HCT116 (cell line): ENCODE data around the gene FAM83E. TPM values are rescaled to one million over a fixed set of nuclear protein-coding genes. Genes with fewer than 3 reads are reported as not detected.
A peak's percentile ranks its signal among the peaks of the same experiment; 100 is the strongest.

Source experiments
- ATAC-seq: fragments of 200-7000 bp; cut with Tn5 transposase; 2 replicates; pipeline ENCODE4 v1.9.1; 2020; ENCODE audit warnings: mild to moderate bottlenecking, moderate library complexity
- BruUV-seq: library from RNA; stranded (reverse); fragments of 400-500 nt; replicated peaks from 2 replicates; lab custom pipeline; 2021; lab: Mats Ljungman, UMichigan
- CTCF ChIA-PET: fragments of 300-600 bp; sonication (Branson Sonifier 250); formaldehyde crosslinking; loops from one replicate; lab custom pipeline; 2021; ENCODE audit warnings: antibody characterized with exemption; lab: Charles Lee
- POLR2A ChIA-PET: fragments of 300-600, 350-600 bp; sonication (Branson Sonifier 250); formaldehyde crosslinking; loops from one replicate; lab custom pipeline; 2021; ENCODE audit warnings: antibody characterized with exemption; lab: Charles Lee
- RAD21 ChIA-PET, 2 experiments: fragments of 300-600 bp; sonication (Branson Sonifier 250); formaldehyde crosslinking; loops; one replicate each; lab custom pipeline; 2023; ENCODE audit warnings: low total read pairs in 2 of 2; ENCODE audit not compliant: uncharacterized antibody in 2 of 2, unreplicated experiment in 2 of 2, low non-redundant PET in 1 of 2; lab: Charles Lee
- DNase-seq: peaks from one replicate; pipeline ENCODE4 v3.0.0-alpha.2; 2010; ENCODE audit warnings: low read depth, low spot score
- H2AFZ ChIP-seq: fragments of 200-600 bp; shearing (Covaris generic), sonication (generic); 2 replicates; pipeline ENCODE4 v1.6.1; 2017; ENCODE audit warnings: low read depth, mixed run types, mixed read lengths, antibody characterized with exemption, low read length; ENCODE audit not compliant: poor library complexity, severe bottlenecking
- H3K27ac ChIP-seq: 2 replicates; pipeline ENCODE4 v1.5.1; 2012; ENCODE audit warnings: low read depth, low read length
- H3K27me3 ChIP-seq: fragments of 200-600 bp; sonication (generic); 2 replicates; pipeline ENCODE4 v1.6.1; 2016; ENCODE audit warnings: mixed run types, low read length, mixed read lengths; ENCODE audit not compliant: insufficient read depth
- H3K36me3 ChIP-seq, 2 experiments: fragments of 200-500 bp in 1 of 2; fragments of 200-600 bp in 1 of 2; sonication (Bioruptor generic) in 1 of 2; sonication (generic) in 1 of 2; 2 replicates each; pipeline versions ENCODE4 v1.5.1 to v1.6.1; 2014 to 2016; ENCODE audit warnings: low read length in 2 of 2, inconsistent platforms in 1 of 2, mixed read lengths in 1 of 2, mixed run types in 1 of 2; ENCODE audit not compliant: insufficient read depth in 2 of 2, control insufficient read depth in 1 of 2
- H3K4me1 ChIP-seq, 2 experiments: fragments of 200-600 bp in 1 of 2; sonication (generic) in 1 of 2; 2 replicates each; pipeline versions ENCODE4 v1.5.1 to v1.6.1; 2012 to 2017; ENCODE audit warnings: low read length in 2 of 2, inconsistent platforms in 1 of 2, mild to moderate bottlenecking in 1 of 2, mixed read lengths in 1 of 2, mixed run types in 1 of 2, moderate library complexity in 1 of 2; ENCODE audit not compliant: insufficient read depth in 2 of 2, control insufficient read depth in 1 of 2
- H3K4me2 ChIP-seq: fragments of 200-600 bp; sonication (generic); 2 replicates; pipeline ENCODE4 v1.6.1; 2017; ENCODE audit warnings: mixed run types, low read length, mixed read lengths
- H3K4me3 ChIP-seq, 2 experiments: fragments of 200-600 bp in 1 of 2; sonication (generic) in 1 of 2; replicated peaks in 1 of 2; 2 replicates each; pipeline ENCODE4 v1.5.1; 2011 to 2016; ENCODE audit warnings: low read length in 2 of 2, control low read depth in 1 of 2, low read depth in 1 of 2, mild to moderate bottlenecking in 1 of 2, mixed read lengths in 1 of 2, mixed run types in 1 of 2
- H3K79me2 ChIP-seq: fragments of 200-600 bp; sonication (generic); 2 replicates; pipeline ENCODE4 v1.6.1; 2017; ENCODE audit warnings: mild to moderate bottlenecking, mixed run types, low read length, moderate library complexity, mixed read lengths; ENCODE audit not compliant: insufficient read depth
- H3K9ac ChIP-seq: fragments of 200-600 bp; sonication (generic); 2 replicates; pipeline ENCODE4 v1.6.1; 2016; ENCODE audit warnings: low read length, mixed read lengths
- H3K9me2 ChIP-seq: fragments of 200-600 bp; sonication (generic), shearing (Covaris generic); 2 replicates; pipeline ENCODE4 v1.6.1; 2017; ENCODE audit warnings: mixed run types, mild to moderate bottlenecking, moderate library complexity; ENCODE audit not compliant: insufficient read depth
- H3K9me3 ChIP-seq, 2 experiments: fragments of 200-500 bp in 1 of 2; fragments of 200-600 bp in 1 of 2; sonication (Bioruptor generic) in 1 of 2; sonication (generic) in 1 of 2; 2 replicates each; pipeline ENCODE4 v1.6.1; 2014 to 2017; ENCODE audit warnings: low read length in 2 of 2, mixed read lengths in 2 of 2, inconsistent platforms in 1 of 2, low read depth in 1 of 2, mild to moderate bottlenecking in 1 of 2, mixed run types in 1 of 2, moderate library complexity in 1 of 2; ENCODE audit not compliant: control insufficient read depth in 1 of 2, insufficient read depth in 1 of 2
- H4K20me1 ChIP-seq: fragments of 200-600 bp; sonication (generic), shearing (Covaris generic); 2 replicates; pipeline ENCODE4 v1.6.1; 2017; ENCODE audit warnings: mixed run types, mild to moderate bottlenecking, moderate library complexity; ENCODE audit not compliant: insufficient read depth
- CBX3 ChIP-seq: IDR thresholded peaks from 2 replicates; pipeline ENCODE4 v1.6.1; 2012; ENCODE audit warnings: low read depth
- EZH2phosphoT487 ChIP-seq: fragments of 200-600 bp; IDR thresholded peaks from 2 replicates; pipeline ENCODE4 v1.6.1; 2018; ENCODE audit warnings: antibody characterized with exemption, borderline replicate concordance
- JUND ChIP-seq: IDR thresholded peaks from 2 replicates; pipeline ENCODE4 v1.6.1; 2012
- POLR2A ChIP-seq: IDR thresholded peaks from 2 replicates; pipeline ENCODE4 v1.7.0; 2011; ENCODE audit warnings: borderline replicate concordance; ENCODE audit not compliant: insufficient read depth, insufficient read length; ENCODE audit errors: extremely low read depth
- SP1 ChIP-seq: IDR thresholded peaks from 2 replicates; pipeline ENCODE4 v1.6.1; 2012; ENCODE audit warnings: low read depth
- SRF ChIP-seq: IDR thresholded peaks from 2 replicates; pipeline ENCODE4 v1.6.1; 2012; ENCODE audit warnings: low read depth
- YY1 ChIP-seq: IDR thresholded peaks from 2 replicates; pipeline ENCODE4 v1.6.1; 2011; ENCODE audit warnings: low read length, low read depth, moderate library complexity, mild to moderate bottlenecking; ENCODE audit not compliant: insufficient replicate concordance; ENCODE audit errors: extremely low read depth
- intact Hi-C: fragments of 100-400 bp; cut with micrococcal nuclease; formaldehyde crosslinking; loops from 2 replicates; pipeline ENCODE4 v1.10.0; 2022
- total RNA-seq: library from RNA; stranded (reverse); gene quantifications from one replicate; pipeline ENCODE4 v1.2.1, GENCODE V29; 2021; ENCODE audit not compliant: unreplicated experiment
- TF ChIP-seq, protein P1 (sequence below): IDR thresholded peaks from 2 replicates; pipeline ENCODE4 v1.6.1; 2011; ENCODE audit warnings: mild to moderate bottlenecking, low read length, moderate library complexity; ENCODE audit not compliant: insufficient replicate concordance; ENCODE audit errors: extremely low read depth

The FAM83E gene
- total RNA-seq, 1 experiment from 2014 or later = 6.8 TPM

DNA sequence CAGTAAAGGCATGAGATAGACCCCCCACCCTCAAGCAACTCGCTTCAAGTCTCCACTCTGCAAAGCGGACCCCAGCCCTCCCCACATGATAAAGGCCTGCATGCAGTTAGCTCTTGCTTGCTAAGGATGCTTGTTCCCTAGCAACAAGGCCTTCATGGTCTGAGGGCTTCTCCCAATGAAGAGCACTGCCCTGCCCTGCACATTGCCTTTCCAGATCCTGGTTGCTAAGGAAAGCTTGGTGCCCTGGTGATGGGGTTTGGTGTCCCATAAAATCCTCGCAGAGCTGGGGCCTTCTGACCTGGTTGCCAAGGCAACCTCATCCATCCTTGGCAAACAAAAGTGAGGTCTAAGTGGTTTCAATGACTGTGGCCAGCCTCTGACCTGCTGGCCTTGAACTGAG lies 16.3 kb upstream of the FAM83E start:
- Histone ChIP-seq H3K9ac (no peak overlapping the region), H3K9me2 (no peaks in the 10 kb centered on the region), H3K4me3 (no peak overlapping the region), H3K36me3 (peaks cover 2 to 13% of the 10 kb centered on the region in 2 experiments; a peak in 1 of 4 replicates), H3K4me2 (peak overlapping the region; percentile 63; the same call in 1 of the 2 replicates), H3K27ac (no peak overlapping the region; the same call in 1 of the 2 replicates), H3K79me2 (peaks cover 18% of the 10 kb centered on the region), H3K4me1 (peaks cover 47 to 70% of the 10 kb centered on the region in 2 experiments), H2AFZ (no peak overlapping the region), H3K9me3 (no peaks in the 10 kb centered on the region), H4K20me1 (no peaks in the 10 kb centered on the region), H3K27me3 (no peaks in the 10 kb centered on the region)
- RAD21 ChIA-PET = no interaction called here
- BruUV-seq = no TSS peak
- no peak for DNase-seq
- no peak for TF ChIP-seq JUND
- no peak for ATAC-seq
- intact Hi-C loops = no loop called here
- POLR2A ChIA-PET = interaction anchor here (1.4 to 2.0 kb wide), 2 partner anchors 14 to 22 kb away, joined by 4 to 7 read pairs; no protein-coding TSS in a partner anchor
- CTCF ChIA-PET = no interaction called here

DNA sequence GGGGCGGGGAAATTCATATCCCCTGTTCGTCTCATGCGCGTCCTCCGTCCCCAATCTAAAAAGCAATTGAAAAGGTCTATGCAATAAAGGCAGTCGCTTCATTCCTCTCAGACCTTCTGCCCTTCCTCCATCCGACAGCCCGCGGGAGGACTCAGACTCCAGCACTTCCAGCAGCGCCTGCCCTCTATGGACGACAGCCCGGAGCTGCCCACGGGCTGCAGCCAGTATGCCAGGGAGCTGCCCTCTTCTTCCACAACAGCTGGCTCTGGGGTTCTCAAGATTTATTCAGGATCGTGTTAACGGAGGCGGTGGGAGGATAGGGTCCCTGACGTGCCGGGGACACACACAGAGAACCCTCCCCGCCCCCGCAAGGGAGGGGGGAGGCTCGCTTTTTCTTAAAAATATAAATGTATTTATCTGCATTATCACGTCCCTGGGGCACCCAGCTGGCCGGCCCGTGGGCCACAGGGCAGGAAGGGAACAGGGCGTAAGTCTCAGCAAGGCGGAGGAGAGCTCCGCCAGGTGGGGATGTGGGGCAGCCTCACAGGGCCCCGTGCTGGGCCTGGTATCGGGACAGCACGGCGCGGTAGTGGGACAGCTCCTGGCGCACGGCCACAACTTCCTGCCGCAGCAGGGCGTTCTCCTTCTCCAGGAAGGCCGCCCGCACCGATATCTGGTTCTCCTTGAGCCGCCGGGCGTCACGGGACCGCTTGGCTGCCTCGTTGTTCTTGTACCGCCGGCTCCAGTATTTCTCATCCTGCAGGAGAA lies 15.6 kb upstream of the FAM83E start:
- Histone ChIP-seq H3K27ac (peak overlapping the region; percentile 57), H3K9me2 (no peaks in the 10 kb centered on the region), H3K4me2 (peak overlapping the region; percentile 63), H2AFZ (no peak overlapping the region), H3K27me3 (no peaks in the 10 kb centered on the region), H3K4me1 (peaks cover 47 to 64% of the 10 kb centered on the region in 2 experiments), H3K9me3 (no peaks in the 10 kb centered on the region), H3K9ac (peak overlapping the region; percentile 51; the same call in 1 of the 2 replicates), H4K20me1 (no peaks in the 10 kb centered on the region), H3K4me3 (peak overlapping the region; percentile 15 to 32; a peak in 2 of 4 replicates), H3K79me2 (peaks cover 12% of the 10 kb centered on the region), H3K36me3 (peaks cover 2 to 13% of the 10 kb centered on the region in 2 experiments; a peak in 1 of 4 replicates)
- DNase-seq = no peak
- ChIA-PET CTCF (interaction anchor here (0.7 to 1.0 kb wide), 2 partner anchors 11 to 140 kb away, joined by 3 to 4 read pairs; partner anchors contain the start of genes RPL18 and SPHK2), POLR2A (interaction anchor here (1.3 to 2.0 kb wide), 6 partner anchors 10 to 21 kb away, joined by 4 to 22 read pairs (median 6); partner anchors contain the start of genes CA11, RPL18 and SPHK2), RAD21 (interaction anchor here in 1 of 2 experiments (0.9 kb wide), 1 partner anchor 11 kb away, joined by 3 read pairs; the partner anchor contains the start of genes RPL18 and SPHK2)
- peak; percentile 0; the same call in 1 of the 2 replicates for ATAC-seq
- TF ChIP-seq CBX3 (no peak), SP1 (no peak), POLR2A (peak; percentile 77), YY1 (no peak), EZH2phosphoT487 (no peak), SRF (no peak)
- TF ChIP-seq, protein P1, sequence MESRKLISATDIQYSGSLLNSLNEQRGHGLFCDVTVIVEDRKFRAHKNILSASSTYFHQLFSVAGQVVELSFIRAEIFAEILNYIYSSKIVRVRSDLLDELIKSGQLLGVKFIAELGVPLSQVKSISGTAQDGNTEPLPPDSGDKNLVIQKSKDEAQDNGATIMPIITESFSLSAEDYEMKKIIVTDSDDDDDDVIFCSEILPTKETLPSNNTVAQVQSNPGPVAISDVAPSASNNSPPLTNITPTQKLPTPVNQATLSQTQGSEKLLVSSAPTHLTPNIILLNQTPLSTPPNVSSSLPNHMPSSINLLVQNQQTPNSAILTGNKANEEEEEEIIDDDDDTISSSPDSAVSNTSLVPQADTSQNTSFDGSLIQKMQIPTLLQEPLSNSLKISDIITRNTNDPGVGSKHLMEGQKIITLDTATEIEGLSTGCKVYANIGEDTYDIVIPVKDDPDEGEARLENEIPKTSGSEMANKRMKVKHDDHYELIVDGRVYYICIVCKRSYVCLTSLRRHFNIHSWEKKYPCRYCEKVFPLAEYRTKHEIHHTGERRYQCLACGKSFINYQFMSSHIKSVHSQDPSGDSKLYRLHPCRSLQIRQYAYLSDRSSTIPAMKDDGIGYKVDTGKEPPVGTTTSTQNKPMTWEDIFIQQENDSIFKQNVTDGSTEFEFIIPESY = no peak
- no TSS peak for BruUV-seq
- intact Hi-C loops = no loop called here
